ENCODE data around the gene SLX9.
"Not testable (repeated sequence)": the region's sequence is repeated elsewhere in the genome, so short reads cannot be mapped to it uniquely, and the experiment has no call there.

Gene SLX9

DNA sequence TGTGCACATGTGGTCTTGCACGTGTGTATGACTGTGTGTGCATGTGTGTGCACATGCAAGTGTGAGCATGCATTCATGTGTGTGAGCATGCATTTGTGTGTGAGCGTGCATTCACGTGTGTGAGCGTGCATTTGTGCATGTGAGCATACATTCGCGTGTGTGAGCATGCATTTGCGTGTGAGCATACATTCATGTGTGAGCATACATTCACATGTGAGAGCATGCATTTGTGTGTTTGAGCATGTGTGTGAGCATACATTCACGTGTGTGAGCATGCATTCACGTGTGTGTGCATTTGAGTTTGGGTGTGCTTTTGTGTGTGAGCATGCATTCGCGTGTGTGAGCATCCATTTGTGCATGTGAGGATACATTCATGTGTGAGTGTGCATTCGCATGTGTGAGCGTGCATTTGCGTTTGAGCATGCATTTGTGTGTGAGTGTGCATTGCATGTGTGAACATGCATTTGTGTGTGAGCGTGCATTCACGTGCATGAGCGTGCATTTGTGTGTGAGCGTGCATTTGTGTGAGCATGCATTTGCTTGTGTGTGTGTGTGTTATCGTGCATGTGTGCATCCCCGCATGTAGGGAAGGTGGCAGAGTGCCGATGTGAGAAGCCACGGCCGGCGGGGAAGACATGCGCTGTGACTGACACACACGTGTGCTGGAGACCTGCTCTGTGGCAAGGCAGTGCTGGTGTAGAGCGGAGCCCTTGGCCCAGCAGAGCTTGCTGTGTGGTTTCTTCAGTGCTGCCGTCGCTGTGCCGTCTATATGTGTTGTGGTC, 37.4 kb upstream of the SLX9 start:
- DNase-seq, result no peak

DNA sequence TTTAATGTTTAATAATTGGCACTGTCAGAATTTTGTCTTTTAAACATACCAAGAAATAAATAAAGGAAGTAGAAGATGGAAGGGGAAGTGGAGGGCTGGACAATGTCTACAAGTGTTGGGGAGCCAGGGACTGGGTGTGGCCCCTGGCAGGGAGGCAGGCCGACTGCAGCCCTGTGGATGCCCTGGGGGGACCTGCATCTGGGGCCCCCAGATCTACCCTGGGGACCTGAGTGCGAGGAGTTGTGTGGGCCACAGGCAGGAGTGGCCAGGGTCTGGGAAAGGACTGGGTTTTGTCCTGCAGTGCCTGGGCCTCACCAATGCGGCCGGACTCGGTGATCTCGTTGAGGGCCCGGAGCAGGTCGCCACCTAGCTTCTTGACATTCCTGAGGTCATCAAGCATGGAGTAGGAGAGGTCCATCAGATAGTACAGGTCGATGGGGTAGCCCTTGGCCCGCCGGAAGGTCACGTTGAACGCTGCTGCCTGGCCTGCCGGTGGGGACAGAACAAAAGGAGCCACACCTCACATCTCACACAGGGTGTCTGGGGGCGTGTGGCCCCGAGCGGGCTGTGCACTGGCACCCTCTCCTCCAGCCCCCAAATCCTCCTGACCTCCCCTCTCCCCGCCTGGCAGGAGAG, 36.7 kb upstream of the SLX9 start:
- no peak for DNase-seq

DNA sequence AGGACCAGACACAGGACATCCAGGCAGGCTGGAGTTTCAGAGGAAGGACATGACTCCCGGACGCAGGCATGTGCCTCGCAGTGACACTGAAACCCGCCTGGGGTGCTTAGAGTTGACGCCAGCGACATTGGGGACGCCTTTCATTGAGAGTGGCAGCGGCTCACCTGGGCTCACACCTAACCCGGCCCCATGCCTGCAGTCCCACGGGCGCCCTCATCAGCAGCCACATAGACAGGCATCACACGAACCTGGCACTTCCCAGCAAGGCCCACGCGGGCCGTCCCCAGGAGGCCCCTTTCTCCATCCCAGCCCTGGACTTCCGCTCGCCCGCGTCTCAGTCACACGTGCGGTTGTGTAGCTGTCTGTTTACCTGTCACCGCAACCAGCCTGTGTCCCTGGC, 36.1 kb upstream of the SLX9 start:
- no peak for DNase-seq

DNA sequence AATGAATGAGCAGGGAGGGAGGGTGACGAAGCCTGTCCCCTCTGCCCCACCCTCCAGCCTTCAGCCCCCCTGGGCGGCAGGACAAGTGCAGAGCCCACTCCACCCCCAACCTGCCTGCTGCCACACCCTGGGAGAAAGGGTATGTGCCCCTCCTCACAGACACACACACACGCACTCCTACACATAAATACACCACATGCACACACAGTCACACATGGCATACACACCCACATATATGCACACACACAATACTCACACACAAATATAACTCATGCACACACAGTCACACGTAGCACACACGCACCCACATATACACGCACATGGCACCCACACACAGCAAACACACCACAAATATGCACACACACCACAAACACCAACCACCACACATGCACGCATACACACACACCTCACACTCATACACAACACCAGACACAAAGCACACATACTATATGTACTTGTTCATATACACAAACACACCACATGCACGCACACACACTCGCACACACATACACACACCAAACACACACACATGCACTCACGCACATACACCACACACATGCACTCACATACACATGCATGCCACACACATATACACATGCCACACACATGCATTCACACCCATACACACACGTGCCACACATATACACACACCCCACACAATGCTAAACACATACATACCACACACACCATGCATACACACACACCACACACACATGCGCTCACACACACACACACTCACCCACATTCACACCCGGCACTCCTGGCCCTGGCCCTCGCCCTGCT, 35.5 kb upstream of the SLX9 start:
- no peak for DNase-seq

DNA sequence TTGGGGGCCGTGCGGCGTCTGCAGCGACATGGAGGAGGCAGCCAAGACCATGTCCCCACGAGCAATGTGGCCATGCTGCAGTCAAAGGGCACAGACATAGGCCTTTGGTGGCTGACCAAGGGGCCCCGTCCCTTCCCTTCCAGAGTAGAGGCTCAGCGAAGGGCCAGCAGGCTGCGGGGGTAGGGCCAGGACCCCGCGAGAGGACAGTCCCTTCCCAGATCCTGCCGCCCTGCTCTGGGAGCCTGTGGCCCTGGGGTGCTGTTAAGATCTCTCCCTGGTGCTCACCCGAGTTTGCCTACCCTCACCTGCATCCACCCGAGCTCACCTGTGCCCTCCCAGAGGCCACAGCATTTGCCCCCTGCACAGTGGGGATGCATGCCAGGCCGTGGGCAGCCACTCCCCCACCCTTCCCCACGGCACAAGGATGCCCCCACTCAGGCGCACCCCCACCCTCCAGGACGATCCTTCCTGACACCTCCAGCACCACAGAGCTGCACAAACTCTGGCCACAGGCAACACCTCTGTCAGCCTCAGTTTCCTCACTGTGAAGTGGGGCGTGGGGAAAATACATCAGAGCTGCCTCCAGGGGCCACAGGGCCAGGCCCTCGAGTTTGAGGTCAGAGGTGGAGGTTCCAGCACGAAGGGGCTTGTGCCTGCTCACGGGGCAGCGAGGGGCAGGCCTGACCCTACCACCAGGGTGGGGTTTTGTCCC, 34.7 kb upstream of the SLX9 start:
- no peak for DNase-seq

DNA sequence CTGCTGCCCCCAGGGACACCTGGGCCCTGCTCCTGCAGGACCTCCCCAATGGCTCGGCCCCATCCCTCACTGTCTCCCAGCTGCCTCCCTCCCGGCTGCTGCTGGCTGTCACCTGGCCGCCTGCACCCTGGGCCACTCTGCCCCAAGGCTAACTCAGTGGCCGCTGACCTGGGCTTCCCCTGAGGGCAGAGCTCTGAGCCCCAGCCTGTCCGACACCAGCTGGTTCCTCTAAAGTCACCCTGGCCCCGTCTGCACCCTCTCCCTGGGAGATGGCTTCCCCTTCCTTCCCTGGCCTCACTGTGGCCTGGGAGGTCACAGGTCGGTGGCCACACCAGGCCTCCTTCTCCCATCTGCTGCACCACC, 34.1 kb upstream of the SLX9 start:
- DNase-seq, result no peak

DNA sequence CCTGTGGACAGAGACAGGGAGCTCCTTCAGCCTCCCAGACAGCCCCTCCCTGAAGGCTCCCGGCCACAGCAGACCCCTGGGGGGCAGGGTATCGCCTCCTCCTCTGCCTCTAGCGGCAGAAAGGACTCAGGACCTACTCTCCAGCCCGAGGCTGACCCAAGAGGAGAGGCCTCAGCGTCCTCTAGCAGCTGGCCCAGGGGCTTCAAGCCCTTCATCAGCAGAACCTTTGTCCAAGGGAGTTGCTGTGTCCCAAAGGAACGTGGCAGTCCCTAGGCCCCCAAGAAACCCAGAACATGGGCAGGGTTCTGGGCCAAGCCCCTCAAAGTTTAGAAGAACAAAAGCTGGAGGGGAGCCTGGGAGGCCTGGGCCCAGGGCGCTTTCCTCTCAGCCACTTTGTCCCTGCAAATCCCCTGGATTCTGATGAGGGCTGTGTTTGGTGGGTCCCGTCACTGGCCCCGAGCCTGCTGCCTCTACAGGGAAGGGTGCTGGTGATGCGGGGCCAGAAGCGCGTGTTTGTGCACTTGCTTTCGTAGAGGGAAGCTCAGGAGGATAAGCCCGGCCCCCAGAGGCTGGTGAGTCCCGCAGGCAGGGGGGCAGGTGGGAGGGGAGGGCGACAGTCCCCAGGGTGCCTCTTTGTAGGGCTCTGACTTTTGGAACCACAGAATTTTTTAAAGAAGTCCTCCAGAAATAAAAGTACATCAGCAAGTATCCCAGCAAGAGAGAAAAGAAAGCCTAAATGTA, 32.4 kb upstream of the SLX9 start:
- DNase-seq, result no peak

DNA sequence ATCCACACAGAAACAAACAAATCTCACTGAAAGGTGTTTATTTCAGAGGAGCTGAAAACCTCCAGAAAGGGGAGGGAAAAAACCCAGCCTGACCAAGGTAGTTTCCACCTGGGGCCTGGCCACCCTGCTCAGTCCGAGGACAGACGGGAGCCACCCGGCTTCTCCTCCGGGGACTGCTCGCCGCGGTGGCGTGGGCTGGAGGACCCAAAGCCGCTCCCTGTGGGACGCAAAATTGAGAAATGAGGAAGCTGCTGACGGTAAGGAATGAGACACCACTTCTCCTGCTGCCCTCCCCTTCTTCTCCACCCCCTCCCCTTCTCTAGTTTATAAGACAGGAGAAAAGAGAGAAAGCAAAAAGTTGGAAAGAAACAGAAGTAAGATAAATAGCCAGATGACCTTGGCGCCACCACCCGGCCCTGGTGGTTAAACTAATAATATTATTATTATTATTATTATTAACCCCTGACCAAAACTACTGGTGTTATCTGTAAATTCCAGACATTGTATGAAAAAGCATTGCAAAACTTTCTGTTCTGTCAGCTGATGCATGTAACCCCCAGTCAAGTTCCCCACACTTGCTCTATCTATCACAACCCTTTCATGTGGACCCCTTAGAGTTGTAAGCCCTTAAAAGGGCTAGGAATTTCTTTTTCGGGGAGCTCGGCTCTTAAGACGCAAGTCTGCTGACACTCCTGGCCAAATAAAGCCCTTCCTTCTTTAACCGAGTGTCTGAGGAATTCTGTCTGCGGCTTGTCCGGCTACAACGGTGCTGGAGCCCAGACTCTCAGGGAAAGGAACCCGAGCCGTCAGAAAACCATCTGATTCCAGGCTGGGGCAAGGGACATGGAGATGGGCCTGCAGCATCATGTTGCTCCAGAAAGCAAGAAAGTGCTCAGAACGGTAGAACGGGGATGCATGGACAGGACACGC, 31.6 kb upstream of the SLX9 start:
- DNase-seq, result peak; percentile 93

DNA sequence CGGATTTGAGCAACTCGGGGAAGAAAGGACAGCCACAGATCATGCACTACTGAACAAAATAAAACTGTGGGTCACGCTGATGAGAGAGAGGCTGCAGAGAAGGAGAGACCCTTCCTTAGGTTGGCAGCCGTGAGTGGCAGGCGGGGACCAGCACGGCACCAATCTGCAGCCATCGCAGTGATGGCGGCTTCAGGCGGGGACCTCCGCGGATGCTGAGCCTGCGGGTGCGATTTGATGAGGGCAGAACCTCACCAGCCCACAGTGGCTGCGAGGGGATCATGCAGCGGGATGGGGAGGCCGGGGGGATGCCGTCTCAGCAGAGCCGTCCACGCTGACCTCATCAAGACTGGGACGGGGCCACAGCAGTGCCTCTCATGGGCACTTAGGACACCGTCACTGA, 30.9 kb upstream of the SLX9 start:
- no peak for DNase-seq

DNA sequence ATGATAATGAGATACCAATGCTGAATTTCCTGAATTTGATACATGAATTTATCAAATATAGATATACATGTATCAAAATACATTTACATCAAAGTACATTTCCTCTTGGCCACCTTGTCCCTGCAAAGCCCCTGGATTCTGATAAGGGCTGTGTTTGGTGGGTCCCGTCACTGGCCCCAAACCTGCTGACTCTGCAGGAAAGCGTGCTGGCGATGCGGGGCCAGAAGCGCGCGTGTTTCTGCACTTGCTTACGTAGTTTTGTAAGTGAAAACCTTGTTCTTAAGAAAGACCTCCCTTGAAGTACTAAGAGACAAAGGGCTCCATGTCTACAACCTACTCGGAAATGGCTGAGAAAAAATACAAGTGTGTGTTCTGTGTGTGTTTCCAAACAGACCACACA, 30.1 kb upstream of the SLX9 start:
- DNase-seq, result no peak

DNA sequence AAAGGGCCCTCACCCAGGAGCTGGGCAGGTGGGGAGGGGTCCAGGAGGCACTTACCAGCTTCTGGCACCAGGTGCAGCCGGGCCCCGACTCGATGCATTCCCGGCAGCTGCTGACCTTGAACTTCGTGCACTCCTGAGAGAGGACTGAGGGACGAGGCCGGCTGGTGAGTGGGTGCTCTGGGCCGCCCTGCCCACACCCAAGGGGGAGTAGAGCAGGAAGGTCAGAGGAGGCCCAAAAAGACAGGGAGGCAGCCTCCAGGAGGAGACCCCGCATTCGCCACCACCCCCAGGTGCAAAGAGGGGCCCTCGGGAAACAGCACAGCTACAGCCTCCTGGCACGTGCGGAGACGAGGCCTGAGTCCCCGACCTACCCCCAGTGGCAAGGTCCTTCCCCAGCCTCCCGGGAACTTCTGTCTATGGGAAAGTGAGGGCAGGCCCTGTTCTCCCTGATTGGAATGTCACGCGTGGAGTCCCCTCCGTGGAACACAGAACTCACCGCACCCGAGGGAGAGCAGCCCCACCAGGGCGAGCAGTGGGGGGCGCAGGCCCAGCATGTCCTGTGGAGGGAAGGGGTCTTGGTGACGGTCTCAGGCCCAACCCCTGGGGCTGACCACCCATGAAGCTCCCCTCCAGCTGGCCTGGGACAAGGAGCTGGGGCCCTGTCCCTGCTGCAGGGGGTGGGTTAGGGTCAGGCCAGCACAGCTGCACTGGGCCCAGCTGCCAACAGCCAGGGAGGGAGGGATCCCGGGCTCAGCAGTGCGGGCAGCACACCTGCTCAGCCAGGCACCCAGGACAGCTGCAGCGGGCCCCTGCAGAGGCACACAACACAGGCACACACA, 29.4 kb upstream of the SLX9 start:
- no peak for DNase-seq

DNA sequence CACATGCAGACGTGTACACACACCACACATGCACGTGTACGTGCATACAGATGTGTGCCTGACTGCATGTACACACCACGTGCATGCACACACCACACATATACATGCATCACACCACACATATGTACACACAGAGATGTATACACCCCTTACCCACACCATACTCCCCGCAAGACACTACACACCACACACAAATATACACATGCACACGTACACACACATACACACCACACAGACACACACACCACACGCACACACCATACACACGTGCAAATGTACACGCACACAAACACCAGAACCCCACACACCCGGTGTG, 28.8 kb upstream of the SLX9 start:
- no peak for DNase-seq

DNA sequence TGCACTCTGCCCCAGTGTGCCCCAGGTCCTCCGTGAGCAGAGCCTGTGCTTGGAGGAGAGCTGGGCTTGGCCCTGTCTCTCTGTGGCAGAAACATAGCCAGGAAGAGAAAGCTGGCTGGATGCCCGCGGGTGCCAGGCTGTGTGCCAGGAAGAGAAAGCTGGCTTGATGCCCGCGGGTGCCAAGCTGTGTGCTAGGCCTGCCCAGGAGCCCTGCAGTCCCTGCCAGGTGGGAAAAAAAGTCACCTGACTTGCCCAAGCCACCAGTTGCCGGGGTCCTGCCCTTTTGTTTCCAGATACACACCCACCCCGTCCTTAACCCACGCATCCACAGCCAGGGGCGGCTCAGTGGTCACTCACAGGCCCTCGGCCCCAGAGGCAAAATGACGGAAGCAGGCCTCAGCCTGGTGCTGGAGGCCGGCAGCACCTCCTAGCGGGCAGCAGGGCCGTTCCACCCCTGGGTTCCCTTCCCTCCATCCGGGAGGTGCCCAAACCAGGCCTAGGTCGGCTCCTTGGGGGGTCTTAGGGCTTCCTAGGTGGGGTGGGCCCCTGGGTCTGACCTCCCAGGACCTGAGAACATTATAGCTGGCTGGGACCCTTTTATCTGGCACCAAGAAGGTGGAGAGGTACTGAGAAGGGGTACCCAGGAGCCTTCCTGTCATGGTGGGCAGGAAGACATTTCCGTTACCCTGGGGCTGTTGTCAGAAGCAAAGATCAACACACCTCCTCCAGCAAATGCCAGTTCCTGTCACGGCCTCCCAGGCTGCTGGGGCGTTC, 28.3 kb upstream of the SLX9 start:
- DNase-seq, result peak; percentile 86

DNA sequence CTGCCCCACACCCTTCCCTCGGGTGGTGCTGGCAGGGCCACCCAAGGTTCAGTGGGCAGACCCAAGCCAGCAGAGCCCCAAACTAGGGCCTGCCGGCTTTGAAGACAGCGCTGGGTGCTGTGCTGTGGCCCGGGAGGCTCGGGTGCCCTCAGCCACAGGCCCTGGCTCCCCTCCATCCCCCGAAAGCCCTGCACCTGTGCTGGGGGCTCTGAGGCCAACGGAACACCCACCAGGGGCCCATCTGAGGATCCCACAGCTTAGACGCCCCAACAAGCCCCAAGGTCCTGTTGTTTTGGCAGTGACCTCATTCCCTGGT, 27.7 kb upstream of the SLX9 start:
- no peak for DNase-seq

DNA sequence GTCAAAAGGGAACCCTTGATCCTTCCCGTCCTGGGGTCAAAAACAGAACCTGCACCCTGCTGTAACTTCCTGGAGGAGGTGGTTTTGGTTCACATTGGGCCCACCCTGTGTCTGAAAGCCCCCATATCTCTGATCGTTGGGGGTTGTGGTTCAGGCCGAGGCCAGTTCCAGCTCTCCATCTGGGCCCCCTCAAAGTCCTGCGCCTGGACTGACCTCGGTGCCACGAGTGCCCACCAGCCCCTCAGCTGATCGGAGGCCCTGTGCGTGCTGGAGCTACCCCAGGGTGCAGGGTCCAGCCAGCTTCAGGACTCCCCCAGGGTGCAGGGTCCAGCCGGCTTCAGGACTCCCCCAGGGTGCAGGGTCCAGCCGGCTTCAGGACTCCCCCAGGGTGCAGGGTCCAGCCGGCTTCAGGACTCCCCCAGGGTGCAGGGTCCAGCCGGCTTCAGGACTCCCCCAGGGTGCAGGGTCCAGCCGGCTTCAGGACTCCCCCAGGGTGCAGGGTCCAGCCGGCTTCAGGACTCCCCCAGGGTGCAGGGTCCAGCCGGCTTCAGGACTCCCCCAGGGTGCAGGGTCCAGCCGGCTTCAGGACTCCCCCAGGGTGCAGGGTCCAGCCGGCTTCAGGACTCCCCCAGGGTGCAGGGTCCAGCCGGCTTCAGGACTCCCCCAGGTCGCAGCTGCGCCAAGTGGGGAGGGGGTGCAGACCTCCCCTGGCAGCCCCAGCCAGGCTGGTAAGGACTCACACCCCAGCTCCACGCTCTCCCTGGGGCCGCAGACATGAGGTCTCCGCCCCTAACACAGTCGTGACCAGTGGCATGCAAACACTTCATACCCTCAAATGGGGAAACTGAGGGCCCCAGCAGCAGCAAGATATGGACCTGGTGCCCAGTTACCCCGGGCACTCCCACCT, 27.1 kb upstream of the SLX9 start:
- not testable (repeated sequence) for DNase-seq

DNA sequence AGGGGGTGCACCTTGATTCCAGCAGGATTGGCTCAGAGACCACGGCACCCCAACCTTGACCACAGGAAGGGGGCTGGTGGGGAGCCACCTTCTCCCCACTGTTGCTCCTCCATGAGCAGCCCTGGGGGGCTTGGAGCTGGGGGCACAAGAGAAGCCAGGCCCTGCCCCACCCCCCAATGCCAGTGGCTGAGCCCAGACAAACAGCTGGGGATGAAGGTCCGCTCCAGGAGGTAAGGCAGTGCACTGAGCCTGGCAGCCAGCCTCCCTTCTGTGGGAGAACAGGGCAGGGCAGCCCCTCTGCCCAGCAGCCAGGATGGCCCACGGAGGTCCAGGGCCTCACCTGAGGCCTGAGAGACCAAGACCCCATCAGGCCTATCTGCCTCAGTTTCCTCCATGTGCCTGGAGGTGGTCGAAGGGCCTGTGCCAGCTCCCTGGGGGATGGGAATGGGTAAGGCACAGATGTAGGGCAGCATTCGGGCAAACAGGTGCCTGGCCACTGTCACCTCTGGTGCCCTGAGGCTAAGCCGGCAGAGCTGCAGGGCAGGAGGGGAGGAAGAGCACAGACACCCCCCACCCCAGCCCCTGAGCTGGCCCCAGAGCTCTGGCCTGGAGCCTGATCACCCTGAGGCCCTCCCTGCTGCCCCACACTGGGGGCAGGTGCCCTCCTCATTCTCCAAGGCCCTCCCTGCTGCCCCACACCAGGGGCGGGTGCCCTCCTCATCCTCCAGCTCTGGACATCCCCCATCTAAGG, 26.2 kb upstream of the SLX9 start:
- DNase-seq, result no peak

DNA sequence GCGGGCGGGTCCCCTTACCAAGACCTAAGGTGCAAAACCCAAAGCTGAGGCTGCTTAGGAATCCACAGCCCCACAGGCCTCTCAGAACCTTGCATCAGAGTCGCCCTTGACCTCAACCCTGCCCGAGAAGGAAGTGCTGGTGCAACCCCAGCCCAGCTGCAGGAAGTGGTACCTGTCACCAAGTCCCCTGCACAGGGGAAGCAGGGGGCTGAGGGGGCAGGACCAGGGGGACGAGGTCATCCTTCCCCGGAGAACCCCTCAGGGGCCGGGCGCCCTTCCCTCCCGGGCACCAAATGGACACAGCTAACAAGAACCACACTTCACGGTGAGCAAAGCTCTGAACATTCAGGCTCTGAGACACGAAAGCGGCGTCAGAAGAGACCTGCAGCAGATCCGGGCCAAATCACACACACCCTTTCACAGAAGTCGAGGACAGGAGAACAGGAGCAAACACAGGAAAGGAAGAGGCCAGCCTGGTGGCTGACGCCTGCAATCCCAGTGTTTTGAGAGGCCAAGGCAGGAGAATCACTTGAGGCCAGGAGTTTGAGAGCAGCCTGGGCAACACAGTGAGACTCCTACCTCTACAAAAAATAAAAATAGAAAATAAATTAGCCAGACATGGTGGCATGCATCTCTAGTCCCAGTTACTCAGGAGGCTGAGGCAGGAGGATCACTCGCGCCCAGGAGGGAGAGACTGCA, 25.5 kb upstream of the SLX9 start:
- DNase-seq, result peak; percentile 71

DNA sequence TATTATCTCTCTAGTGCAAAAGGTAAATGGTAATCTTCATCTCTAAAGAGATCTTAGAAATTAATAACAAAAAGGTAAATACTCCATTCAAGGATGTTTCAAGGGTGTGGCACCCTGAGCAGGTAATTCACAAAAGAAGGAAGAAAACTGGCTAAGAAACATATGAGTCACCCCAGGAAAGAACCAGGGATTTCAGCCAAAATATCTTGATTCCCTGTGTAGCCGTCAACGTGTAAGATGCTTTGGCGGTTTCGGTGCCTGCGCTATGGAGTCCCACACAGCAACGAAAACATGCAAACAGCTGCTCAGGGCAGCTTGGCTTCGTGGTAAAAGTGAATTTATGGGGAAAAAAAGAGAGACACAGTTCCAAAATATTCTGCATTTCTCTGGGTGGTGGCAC, 22.9 kb upstream of the SLX9 start:
- DNase-seq, result no peak
